Activated T-cell treated with anti-CD3 and anti-CD28 coated beads for 1 hour (primary cell): ENCODE data around the gene MTHFD1.

Source experiments
- DNase-seq: peaks from one replicate; pipeline ENCODE4 v3.0.0-alpha.2; 2020; ENCODE audit warnings: low read depth

Gene MTHFD1

GRCh38 chr14:64447876-64448670 is 59.9 kb downstream of the MTHFD1 start:
- DNase-seq: no peak

GRCh38 chr14:64450255-64450654 is 62.1 kb downstream of the MTHFD1 start:
- no peak for DNase-seq

- DNase-seq: no peak
These were observed 66.5 kb downstream of the MTHFD1 start for GRCh38 chr14:64454671-64455070.

DNA sequence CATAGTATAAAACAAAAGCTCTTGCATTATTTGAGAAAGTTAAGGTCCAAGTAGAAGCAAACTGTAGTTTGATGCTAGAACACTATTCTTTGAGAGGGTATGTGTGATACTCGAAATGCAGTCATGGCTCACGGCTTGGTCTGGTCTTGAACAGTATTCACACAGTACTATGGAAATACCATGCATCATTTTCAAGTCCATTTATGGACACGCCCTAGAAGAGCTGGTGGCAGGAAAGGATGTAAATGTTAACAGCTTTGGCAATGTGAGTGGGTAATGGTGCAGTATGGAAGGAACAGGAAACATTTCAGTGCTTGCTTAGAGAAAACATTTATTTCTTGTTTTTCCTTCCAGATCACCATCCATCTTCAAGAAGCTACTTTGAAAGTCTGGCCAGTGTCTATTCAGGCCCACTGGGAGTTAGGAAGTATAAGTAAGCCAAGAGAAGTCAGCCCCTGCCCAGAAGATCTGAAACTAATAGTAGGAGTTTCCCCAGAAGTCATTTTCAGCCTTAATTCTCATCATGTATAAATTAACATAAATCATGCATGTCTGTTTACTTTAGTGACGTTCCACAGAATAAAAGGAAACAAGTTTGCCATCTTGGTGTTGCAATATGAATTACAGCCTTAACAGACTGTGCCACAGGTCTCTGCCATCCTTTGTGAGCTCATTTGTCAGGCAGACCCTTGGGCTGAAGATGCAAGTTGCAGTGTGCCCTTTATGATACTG is 71.4 kb downstream of the MTHFD1 start:
- no peak for DNase-seq

DNA sequence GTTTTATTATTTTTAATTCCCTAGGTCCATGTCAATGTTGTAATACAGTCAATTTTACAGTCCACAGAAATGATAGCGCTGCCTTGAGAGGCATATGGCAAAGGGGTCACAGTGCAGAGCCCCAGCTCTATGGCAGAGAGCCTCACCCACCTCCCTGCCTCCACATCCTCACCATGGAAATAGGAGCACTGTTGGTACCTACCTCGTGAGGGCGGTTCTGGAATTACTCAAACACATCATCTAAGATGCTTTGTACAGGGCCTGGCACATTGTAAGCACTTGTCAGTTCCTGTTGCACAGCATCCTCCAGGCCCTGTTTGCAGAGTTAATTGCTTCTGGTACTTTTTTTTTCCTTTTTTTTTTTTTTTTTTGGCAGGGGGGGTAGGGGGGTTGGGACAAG is 73.1 kb downstream of the MTHFD1 start:
- no peak for DNase-seq

GRCh38 chr14:64463195-64463594 is 75.0 kb downstream of the MTHFD1 start:
- no peak for DNase-seq

GRCh38 chr14:64463873-64464272 is 75.7 kb downstream of the MTHFD1 start:
- DNase-seq: no peak

GRCh38 chr14:64464651-64465050 is 76.5 kb downstream of the MTHFD1 start:
- no peak for DNase-seq

- DNase-seq: peak; percentile 41
These were observed 77.2 kb downstream of the MTHFD1 start, which contains the start of gene AKAP5 for GRCh38 chr14:64465191-64465822. TSS of gene AKAP5 (plus strand) at chr14:64465499. CDS start at chr14:64468395, 2,896 bp downstream.

- DNase-seq: no peak
These were observed 77.8 kb downstream of the MTHFD1 start for GRCh38 chr14:64465831-64466554.

- no peak for DNase-seq
These were observed 78.9 kb downstream of the MTHFD1 start for GRCh38 chr14:64467101-64467500.

- DNase-seq: no peak
These were observed 79.4 kb downstream of the MTHFD1 start for GRCh38 chr14:64467566-64467965.

GRCh38 chr14:64468451-64468850 is 80.3 kb downstream of the MTHFD1 start:
- DNase-seq: no peak

DNA sequence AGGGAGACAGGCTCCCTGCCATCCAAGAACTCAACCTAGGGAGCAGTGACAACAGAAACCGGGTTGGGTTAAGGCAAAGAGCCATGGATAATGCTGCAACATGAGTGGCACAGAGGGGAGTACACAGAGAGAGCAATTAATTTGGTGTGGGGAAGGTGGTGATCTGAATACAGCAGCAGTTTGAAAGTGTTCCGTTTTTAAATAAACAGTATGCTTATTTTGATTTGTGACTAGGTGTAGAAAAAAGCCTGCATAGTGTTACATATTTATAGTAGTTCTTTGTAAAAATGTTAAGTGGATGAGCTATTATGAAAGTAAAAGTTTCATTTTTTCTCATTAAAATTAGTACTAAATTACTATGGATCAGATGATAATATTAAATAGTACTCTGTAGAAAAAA is 85.9 kb downstream of the MTHFD1 start:
- no peak for DNase-seq

- DNase-seq: no peak
These were observed 86.5 kb downstream of the MTHFD1 start for GRCh38 chr14:64474698-64475097.

GRCh38 chr14:64475585-64476273 is 87.6 kb downstream of the MTHFD1 start:
- DNase-seq: no peak

- no peak for DNase-seq
These were observed 88.3 kb downstream of the MTHFD1 start for GRCh38 chr14:64476438-64476837.

- DNase-seq: no peak
These were observed 90.6 kb downstream of the MTHFD1 start for GRCh38 chr14:64478634-64479250.

DNA sequence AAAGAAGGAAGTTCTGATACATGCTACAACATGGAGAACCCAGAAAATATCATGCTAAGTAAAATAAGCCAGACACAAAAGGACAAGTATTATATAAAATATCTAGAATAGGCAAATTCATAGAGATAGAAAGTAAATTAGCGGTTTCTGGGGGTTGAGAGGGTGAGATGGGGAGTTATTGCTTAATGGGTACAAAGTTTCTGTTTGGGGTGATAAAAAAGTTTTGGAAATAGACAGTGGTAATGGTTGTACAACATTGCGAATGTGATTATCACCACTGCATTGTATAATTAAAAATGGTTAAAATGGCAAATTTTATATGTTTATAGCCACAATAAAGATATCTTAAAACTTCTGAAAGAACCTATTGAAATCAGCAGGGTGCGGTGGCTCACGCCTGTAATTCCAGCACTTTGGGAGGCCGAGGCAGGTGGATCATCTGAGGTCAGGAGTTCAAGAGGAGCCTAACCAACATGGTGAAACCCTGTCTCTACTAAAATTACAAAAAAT is 100.5 kb downstream of the MTHFD1 start:
- DNase-seq: no peak

DNA sequence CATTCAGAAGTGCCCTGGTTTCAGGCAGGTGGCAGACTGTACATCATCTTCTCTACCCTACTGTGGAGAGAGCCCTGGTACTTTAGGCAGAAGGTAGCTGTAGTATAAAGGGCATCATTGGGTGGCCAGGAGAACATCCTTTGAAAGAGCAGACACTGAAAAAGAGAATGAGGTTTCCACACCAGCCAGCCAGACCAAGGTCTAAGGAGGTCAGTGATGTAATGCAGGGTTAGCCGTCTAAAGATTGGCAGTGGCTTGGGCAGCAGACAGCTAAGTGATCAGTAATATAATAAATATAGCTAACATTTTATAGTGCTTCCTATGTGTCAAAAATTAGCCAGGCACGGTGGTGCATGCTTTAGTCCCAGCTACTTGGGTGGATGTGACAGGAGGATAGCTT is 103.5 kb downstream of the MTHFD1 start:
- no peak for DNase-seq

DNA sequence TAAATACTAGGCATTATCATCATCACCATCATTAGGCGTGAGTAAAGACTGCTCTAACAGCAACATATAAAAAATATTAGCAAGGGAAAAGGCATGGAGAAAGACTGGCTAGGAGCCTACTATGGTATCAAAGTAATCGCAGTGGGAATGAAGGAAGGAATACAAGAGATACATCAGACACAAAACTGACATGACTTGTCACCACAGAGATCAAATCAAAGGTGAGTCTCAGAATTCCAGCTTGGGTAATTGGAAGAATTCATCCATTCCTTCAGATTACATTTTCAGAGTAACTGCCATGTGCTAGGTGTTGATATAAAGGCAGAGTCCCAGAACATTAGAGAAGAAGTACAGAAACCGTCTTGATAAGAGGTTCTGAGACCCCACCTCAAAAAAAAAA is 105.3 kb downstream of the MTHFD1 start:
- DNase-seq: no peak
